Measurements from ENCODE around the gene GAS6. TPM values are rescaled to one million over a fixed set of nuclear protein-coding genes. Genes with fewer than 3 reads are reported as not detected.
A peak's percentile ranks its signal among the peaks of the same experiment; 100 is the strongest.

Gene GAS6
- total RNA-seq, 4 donors from 2014 or later, result 43.0 to 112 (median 68.5) TPM

DNA sequence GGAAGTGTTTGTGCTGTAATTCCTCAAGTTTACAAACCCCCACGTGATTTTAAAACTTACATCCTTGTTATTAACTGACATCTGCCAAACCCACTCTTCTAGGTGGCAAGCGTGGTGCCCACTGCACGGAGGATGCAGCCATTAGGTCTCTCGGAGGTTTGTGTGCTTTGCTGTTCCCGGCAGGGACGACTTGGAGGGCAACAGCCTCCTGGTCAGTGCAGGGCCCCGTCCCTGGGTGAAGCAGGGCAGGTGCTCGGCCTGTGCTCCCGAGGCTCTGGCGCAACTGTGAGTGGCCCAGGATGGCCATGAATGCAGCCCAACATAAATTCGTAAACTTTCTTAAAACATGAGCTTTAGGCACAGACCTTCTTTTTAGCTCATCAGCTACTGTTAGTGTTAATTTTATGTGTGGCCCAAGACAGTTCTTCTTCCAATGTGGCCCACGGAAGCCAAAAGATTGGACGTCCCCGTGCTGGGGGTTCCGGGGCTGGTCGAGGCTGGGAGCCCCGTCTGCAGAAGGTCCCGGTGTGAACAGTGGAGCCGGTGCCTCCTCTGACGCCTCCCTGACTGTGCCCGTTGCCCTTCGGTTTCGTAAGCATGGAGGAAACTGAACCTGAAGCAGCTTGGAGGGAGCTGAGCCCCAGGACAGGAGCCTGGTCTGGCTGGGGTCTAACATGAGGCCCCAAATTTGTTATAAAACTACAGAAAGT lies 11.9 kb downstream of the GAS6 start:
- Histone ChIP-seq H3K27ac (peak overlapping the region in 3 of 4 donors; percentile 51 to 75 (median 58)), H3K9me3 (no peaks in the 10 kb centered on the region), H3K36me3 (peaks cover 0 to under 1% (median 0%) of the 10 kb centered on the region in 3 donors), H3K27me3 (no peaks in the 10 kb centered on the region), H3K4me1 (peaks cover 55 to 88% (median 75%) of the 10 kb centered on the region in 3 donors), H3K4me3 (no peak overlapping the region)
- WGBS, 2 donors, result 76 to 89% methylated on average over 6 to 15 of the region's 23 CpGs
- DNase-seq, result no peak
- intact Hi-C loops (cut with DNase I), result no loop called here
- TF ChIP-seq, protein P1, sequence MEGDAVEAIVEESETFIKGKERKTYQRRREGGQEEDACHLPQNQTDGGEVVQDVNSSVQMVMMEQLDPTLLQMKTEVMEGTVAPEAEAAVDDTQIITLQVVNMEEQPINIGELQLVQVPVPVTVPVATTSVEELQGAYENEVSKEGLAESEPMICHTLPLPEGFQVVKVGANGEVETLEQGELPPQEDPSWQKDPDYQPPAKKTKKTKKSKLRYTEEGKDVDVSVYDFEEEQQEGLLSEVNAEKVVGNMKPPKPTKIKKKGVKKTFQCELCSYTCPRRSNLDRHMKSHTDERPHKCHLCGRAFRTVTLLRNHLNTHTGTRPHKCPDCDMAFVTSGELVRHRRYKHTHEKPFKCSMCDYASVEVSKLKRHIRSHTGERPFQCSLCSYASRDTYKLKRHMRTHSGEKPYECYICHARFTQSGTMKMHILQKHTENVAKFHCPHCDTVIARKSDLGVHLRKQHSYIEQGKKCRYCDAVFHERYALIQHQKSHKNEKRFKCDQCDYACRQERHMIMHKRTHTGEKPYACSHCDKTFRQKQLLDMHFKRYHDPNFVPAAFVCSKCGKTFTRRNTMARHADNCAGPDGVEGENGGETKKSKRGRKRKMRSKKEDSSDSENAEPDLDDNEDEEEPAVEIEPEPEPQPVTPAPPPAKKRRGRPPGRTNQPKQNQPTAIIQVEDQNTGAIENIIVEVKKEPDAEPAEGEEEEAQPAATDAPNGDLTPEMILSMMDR (IDR thresholded peaks at IDR 0.05), result no peak
- no peak for TF ChIP-seq POLR2A (IDR thresholded peaks at IDR 0.05)

DNA sequence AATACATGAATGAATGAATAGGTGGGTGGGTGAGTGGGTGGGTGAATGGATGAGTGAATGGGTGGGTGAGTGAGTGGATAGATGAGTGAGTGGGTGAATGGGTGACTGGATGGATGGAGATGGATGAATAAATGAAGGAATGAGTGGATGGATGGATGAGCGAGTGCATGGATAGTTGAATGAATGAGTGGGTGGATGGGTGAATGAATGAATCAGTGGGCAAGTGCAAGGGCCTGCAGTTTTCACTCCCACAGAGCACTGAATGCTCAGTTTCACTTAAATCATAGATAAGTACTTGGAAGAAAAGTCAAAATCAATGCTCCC lies 12.4 kb downstream of the GAS6 start:
- Histone ChIP-seq H3K4me1 (peaks cover 52 to 88% (median 71%) of the 10 kb centered on the region in 3 donors), H3K36me3 (peaks cover 0 to 6% (median 0%) of the 10 kb centered on the region in 3 donors), H3K27me3 (no peaks in the 10 kb centered on the region), H3K27ac (peak overlapping the region in 1 of 4 donors; percentile 51), H3K4me3 (no peak overlapping the region), H3K9me3 (no peaks in the 10 kb centered on the region)
- DNase-seq, result no peak
- intact Hi-C loops (cut with DNase I), result no loop called here
- TF ChIP-seq POLR2A (IDR thresholded peaks at IDR 0.05), result no peak
- TF ChIP-seq, protein P1 (IDR thresholded peaks at IDR 0.05), result no peak
- WGBS, 2 donors, result 78 to 96% methylated on average over 1 of the region's 1 CpG

DNA sequence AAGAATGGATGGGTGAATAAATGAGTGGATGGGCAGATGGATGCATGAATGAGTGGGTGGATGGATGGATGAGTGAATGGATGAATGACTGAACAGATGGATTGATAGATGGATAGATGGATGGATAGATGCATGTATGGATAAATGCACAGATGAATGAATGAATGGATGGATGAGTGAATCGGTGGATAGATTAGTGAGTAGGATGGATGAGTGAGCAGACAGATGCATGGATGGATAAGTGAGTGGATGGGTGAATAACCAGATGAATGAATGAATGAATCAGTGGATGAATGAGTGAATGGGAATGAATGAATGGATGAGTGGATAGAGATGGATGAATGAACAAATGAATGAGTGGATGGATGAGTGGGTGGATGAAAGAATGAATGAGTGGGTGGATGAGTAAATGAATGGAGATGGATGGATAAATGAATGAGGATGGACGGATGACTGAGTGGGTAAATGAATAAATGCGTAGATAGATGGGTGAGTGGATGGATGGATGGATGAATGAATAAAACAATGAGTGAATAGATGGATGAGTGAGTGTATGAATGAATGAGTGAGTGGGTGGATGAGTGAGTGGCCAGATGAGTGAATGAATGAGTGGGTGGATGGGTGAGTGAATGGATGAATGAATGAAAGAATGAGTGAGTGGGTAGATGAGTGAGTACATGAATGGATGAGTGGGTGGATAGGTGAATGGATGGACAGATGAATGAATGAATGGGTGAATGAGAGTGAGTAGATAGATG lies 13.0 kb downstream of the GAS6 start:
- DNase-seq, result no peak

DNA sequence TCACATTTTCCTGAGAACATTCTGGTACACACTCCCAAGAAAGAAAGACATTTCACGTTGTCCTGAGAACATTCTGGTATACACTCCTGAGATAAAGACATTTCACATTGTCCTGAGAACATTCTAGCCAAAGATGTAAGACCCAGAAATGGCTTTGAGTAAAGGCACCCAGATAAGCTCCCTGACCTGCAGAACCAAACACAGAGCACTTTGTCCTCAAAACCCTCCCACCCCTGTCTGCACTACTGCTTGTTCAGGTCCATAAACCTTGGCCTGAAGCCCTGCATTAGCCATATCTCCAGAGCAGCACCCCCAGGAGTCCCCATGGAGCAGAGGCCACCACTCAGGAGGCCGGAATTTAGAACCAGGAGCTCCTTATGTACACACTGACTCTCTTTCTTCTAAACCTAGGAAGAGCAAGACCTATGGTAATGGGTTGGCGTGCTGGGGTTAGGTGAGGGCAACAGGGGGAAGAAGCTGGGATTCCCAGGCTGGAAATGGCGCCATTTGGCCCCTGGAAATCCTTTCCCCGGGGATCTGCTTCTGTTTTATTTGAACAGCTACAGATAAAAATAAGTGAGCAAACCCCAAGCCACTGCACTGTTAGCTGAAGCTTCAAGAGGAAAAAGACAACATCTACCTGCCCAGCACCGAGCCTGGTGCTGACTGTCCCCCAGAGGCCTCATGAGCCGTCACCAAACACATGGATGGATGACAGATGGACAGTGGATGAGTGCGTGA lies 13.7 kb downstream of the GAS6 start:
- Histone ChIP-seq H3K4me3 (no peak overlapping the region), H3K4me1 (peaks cover 44 to 88% (median 66%) of the 10 kb centered on the region in 3 donors), H3K27me3 (no peaks in the 10 kb centered on the region), H3K27ac (peak overlapping the region in 3 of 4 donors; percentile 19 to 77 (median 63)), H3K36me3 (peaks cover 0 to 15% (median 0%) of the 10 kb centered on the region in 3 donors), H3K9me3 (no peaks in the 10 kb centered on the region)
- 76 to 80% methylated on average over 8 of the region's 8 CpGs for WGBS, 2 donors
- intact Hi-C loops (cut with DNase I), result no loop called here
- no peak for TF ChIP-seq POLR2A (IDR thresholded peaks at IDR 0.05)
- TF ChIP-seq, protein P1 (IDR thresholded peaks at IDR 0.05), result no peak
- DNase-seq, result no peak

More for the DNA sequence above, 13.0 kb downstream of the GAS6 start:
- Histone ChIP-seq H3K27ac (peak overlapping the region in 2 of 4 donors; percentile 63 to 77), H3K9me3 (no peaks in the 10 kb centered on the region), H3K4me3 (no peak overlapping the region), H3K36me3 (peaks cover 0 to 11% (median 0%) of the 10 kb centered on the region in 3 donors), H3K4me1 (peaks cover 50 to 88% (median 66%) of the 10 kb centered on the region in 3 donors), H3K27me3 (no peaks in the 10 kb centered on the region)
- intact Hi-C loops (cut with DNase I), result no loop called here
- TF ChIP-seq, protein P1 (IDR thresholded peaks at IDR 0.05), result no peak
- no peak for TF ChIP-seq POLR2A (IDR thresholded peaks at IDR 0.05)
- WGBS, 2 donors, result 94 to 95% methylated on average over 3 of the region's 3 CpGs
